Subcutaneous abdominal adipose tissue (tissue), 5 donors: Measurements from ENCODE around the gene PLK4.
"Not testable (repeated sequence)": the region's sequence is repeated elsewhere in the genome, so short reads cannot be mapped to it uniquely, and the experiment has no call there.

ENCODE experiments used
- H3K27ac ChIP-seq: one replicate; pipeline ENCODE4 v1.7.0; 2013; ENCODE audit warnings: low read depth, mild to moderate bottlenecking, inconsistent platforms, low read length, moderate library complexity
- H3K27me3 ChIP-seq, 5 donors: one replicate each; pipeline ENCODE4 v1.7.0; 2013; ENCODE audit warnings: low read length in 5 of 5, inconsistent platforms in 1 of 5; ENCODE audit not compliant: control insufficient read depth in 5 of 5, insufficient read depth in 4 of 5
- H3K36me3 ChIP-seq, 5 donors: one replicate each; pipeline ENCODE4 v1.7.0; 2013; ENCODE audit warnings: low read length in 5 of 5; ENCODE audit not compliant: control insufficient read depth in 5 of 5, insufficient read depth in 5 of 5
- H3K4me1 ChIP-seq, 5 donors: one replicate each; pipeline ENCODE4 v1.7.0; 2013; ENCODE audit warnings: low read length in 5 of 5, mild to moderate bottlenecking in 3 of 5, moderate library complexity in 1 of 5; ENCODE audit not compliant: control insufficient read depth in 5 of 5, insufficient read depth in 5 of 5
- H3K4me3 ChIP-seq, 5 donors: one replicate each; pipeline ENCODE4 v1.7.0; 2013; ENCODE audit warnings: low read length in 5 of 5, low read depth in 1 of 5
- H3K9ac ChIP-seq, 5 donors: one replicate each; pipeline ENCODE4 v1.7.0; 2013; ENCODE audit warnings: low read length in 5 of 5, mild to moderate bottlenecking in 4 of 5, moderate library complexity in 3 of 5
- H3K9me3 ChIP-seq, 5 donors: one replicate each; pipeline ENCODE4 v1.7.0; 2013; ENCODE audit warnings: low read length in 5 of 5; ENCODE audit not compliant: control insufficient read depth in 5 of 5
- donor health status: healthy.
- donor health status: healthy.
- donor health status: healthy.
- donor health status: healthy.
- donor health status: healthy.

Gene PLK4

DNA sequence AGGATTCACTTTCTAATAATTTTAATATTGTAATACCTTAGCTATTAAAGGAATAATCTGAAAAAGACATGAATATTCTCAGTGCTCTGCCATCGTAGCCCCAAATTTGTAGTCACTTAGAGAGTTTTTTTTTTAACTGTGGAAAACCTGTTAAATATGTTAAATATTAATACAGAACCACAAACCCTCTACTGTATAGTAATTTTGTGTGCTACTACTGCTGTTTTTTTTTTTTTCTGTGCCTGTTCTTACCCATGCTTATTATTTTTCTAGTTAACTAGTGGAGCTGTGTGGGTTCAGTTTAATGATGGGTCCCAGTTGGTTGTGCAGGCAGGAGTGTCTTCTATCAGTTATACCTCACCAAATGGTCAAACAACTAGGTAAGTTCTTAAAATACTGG, 15.8 kb downstream of the PLK4 start:
- no peak overlapping the region for H3K27ac ChIP-seq
- peaks cover 0 to 4% (median 0%) of the 10 kb centered on the region in 5 donors for H3K36me3 ChIP-seq
- H3K27me3 ChIP-seq = no peaks in the 10 kb centered on the region
- H3K9ac ChIP-seq = no peak overlapping the region
- H3K9me3 ChIP-seq = no peaks in the 10 kb centered on the region
- H3K4me1 ChIP-seq = no peaks in the 10 kb centered on the region
- H3K4me3 ChIP-seq = no peak overlapping the region

DNA sequence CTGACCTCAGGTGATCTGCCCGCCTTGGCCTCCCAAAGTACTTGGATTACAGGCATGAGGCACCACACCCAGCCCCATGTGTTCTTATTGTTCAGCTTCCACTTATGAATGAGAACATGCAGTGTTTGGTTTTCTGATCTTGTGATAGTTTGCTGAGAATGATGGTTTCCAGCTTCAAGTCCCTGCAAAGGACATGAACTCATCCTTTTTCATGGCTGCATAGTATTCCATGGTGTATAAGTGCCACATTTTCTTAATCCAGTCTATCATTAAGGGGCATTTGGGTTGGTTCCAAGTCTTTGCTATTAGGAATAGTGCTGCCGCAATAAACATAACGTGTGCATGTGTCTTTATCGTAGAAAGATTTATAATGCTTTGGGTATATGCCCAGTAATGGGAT, 19.0 kb downstream of the PLK4 start:
- not testable (repeated sequence) for H3K4me3 ChIP-seq, H3K36me3 ChIP-seq, H3K9ac ChIP-seq, H3K27ac ChIP-seq, H3K9me3 ChIP-seq, H3K27me3 ChIP-seq, H3K4me1 ChIP-seq

DNA sequence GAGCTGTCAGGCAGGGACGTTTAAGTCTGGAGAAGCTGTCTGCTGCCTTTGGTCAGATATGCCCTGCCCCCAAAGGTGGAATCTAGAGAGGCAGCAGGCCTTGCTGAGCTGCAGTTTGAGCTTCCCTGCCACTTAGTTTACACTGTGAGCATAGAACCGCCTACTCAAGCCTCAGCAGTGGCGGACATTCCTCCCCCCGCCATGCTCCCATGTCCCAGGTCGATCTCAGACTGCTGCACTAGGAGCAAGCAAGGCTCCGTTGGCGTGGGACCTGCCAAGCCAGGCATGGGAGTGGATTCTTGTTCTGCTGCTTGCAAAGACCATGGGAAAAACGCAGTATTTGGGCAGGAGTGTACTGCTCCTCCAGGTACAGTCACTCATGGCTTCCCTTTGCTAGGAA, 24.3 kb downstream of the PLK4 start:
- Histone ChIP-seq H3K9ac (no peak overlapping the region), H3K27ac (no peak overlapping the region), H3K27me3 (no peaks in the 10 kb centered on the region), H3K4me1 (no peaks in the 10 kb centered on the region), H3K4me3 (no peak overlapping the region), H3K36me3 (no peaks in the 10 kb centered on the region), H3K9me3 (no peaks in the 10 kb centered on the region)

DNA sequence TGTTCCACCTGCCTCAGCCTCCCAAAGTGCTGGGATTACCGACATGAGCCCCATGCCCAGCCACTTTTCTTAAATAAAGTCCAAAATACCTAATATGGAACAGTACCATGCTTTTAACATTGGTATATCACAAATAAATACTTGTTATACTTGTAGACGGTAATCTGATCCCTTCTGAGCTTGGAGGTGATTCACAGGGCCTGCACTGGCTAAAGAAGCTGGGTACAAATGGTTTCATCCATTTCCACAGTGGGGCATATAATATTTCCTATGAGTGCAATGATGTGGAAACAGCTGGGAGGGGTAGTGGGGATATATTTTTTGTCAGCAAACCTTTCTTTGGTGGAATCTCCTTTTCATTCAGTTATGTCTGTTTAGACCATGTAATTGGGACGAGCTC, 35.8 kb downstream of the PLK4 start:
- Histone ChIP-seq H3K27ac (no peak overlapping the region), H3K4me3 (no peak overlapping the region), H3K4me1 (peaks cover 0 to 5% (median 0%) of the 10 kb centered on the region in 5 donors), H3K9ac (no peak overlapping the region), H3K9me3 (no peaks in the 10 kb centered on the region), H3K36me3 (peaks cover 16 to 39% (median 23%) of the 10 kb centered on the region in 5 donors), H3K27me3 (no peaks in the 10 kb centered on the region)

DNA sequence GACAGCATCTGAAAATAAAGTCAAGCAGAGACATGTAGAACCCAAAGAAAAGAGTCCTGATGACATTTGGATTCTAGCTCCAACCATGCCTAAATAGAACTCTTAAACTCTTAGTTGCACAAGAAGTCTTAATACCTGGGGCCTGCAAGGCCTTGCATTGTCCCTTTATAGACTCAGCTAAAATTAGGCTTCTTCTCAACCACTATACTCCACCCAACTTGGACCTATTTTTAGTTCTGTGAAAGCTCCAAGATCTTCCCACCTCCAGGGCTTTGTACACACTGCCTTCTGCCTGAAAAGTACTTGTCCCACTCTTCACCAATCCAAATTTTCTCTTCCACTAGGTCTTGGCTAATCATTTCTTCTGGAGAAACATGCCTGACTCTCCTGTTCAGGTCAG, 36.5 kb downstream of the PLK4 start:
- Histone ChIP-seq H3K4me3 (no peak overlapping the region), H3K27me3 (no peaks in the 10 kb centered on the region), H3K36me3 (peaks cover 19 to 39% (median 24%) of the 10 kb centered on the region in 5 donors), H3K9ac (no peak overlapping the region), H3K27ac (no peak overlapping the region), H3K9me3 (no peaks in the 10 kb centered on the region), H3K4me1 (peaks cover 0 to 5% (median 0%) of the 10 kb centered on the region in 5 donors)

DNA sequence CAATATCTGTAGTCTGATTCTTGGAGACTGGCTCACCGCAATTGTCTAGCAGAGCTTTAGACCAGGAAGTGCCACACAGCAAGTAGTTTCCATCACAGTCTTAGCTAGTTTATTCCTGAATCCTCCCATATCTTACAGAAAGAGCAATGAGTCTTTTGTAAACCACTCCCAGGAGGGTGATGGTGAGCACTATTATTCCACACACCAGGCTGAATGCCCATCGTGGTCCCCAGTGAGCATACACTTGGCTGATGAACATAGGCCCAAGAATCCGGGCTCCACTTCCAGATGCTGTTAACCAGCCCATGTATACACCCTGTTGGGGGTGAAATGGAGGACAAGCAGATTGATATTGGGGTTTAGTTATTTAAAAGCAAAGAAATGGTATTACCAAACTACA, 39.8 kb downstream of the PLK4 start:
- Histone ChIP-seq H3K27ac (no peak overlapping the region), H3K9ac (no peak overlapping the region), H3K4me3 (no peak overlapping the region), H3K36me3 (peaks cover 19 to 39% (median 24%) of the 10 kb centered on the region in 5 donors), H3K9me3 (no peaks in the 10 kb centered on the region), H3K27me3 (no peaks in the 10 kb centered on the region), H3K4me1 (peaks cover 0 to 5% (median 0%) of the 10 kb centered on the region in 5 donors)

DNA sequence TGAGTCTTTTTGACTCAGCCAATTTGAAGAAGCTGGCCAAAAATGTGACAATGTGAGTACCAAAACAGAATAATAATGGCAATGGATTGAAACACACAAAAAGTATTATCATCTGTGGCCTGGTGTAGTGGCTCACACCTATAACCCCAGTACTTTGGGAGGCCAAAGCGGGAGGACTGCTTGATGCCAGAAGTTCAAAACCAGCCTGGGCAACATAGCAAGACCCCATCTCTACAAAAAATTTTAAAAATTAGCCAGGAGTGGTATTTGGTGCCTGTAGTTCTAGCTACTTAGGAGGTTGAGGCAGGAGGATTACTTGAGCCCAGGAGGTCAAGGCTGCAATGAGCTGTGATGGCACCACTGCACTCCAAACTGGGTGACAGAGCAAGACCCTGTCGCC, 41.5 kb downstream of the PLK4 start:
- Histone ChIP-seq H3K27ac (no peak overlapping the region), H3K9me3 (no peaks in the 10 kb centered on the region), H3K9ac (no peak overlapping the region), H3K4me1 (peaks cover 0 to 5% (median 0%) of the 10 kb centered on the region in 5 donors), H3K36me3 (peaks cover 20 to 44% (median 24%) of the 10 kb centered on the region in 5 donors), H3K27me3 (no peaks in the 10 kb centered on the region), H3K4me3 (no peak overlapping the region)

DNA sequence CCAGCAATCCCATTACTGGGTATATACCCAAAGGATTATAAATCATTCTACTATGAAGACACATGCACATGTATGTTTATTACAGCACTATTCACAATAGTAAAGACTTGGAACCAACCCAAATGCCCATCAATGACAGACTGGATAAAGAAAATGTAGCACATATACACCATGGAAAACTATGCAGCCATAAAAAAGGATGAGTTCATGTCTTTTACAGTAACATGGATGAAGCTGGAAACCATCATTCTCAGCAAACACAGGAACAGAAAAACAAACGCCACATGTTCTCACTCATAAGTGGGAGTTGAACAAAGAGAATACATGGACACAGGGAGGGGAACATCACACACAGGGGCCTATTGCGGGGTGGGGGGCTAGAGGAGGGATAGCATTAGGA, 45.0 kb downstream of the PLK4 start:
- H3K4me1 ChIP-seq, H3K9ac ChIP-seq, H3K4me3 ChIP-seq, H3K27ac ChIP-seq, H3K27me3 ChIP-seq, H3K9me3 ChIP-seq: not testable (repeated sequence)
- peaks cover 23 to 36% (median 33%) of the 10 kb centered on the region in 5 donors for H3K36me3 ChIP-seq

DNA sequence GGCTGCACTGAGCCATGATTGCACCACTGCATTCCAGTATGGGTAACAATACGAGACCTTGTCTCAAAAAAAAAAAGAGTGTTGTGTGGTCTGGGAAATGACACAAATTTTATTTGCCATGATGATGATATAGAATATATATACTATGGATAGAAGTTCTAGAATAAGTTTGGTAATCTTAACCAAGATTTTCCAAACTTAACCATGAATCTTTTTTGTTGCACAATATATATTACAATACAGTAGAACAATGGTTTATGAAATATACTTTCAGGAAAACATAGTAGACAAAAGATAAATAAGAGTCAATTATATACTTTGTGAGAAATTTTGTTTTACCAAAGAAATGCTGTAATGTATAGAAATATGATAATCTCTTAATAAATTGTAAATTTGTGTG, 49.5 kb downstream of the PLK4 start:
- no peak overlapping the region for H3K27ac ChIP-seq
- no peaks in the 10 kb centered on the region for H3K4me1 ChIP-seq
- no peaks in the 10 kb centered on the region for H3K9me3 ChIP-seq
- no peaks in the 10 kb centered on the region for H3K27me3 ChIP-seq
- H3K36me3 ChIP-seq = peaks cover 10 to 34% (median 31%) of the 10 kb centered on the region in 5 donors
- H3K4me3 ChIP-seq = no peak overlapping the region
- no peak overlapping the region for H3K9ac ChIP-seq

DNA sequence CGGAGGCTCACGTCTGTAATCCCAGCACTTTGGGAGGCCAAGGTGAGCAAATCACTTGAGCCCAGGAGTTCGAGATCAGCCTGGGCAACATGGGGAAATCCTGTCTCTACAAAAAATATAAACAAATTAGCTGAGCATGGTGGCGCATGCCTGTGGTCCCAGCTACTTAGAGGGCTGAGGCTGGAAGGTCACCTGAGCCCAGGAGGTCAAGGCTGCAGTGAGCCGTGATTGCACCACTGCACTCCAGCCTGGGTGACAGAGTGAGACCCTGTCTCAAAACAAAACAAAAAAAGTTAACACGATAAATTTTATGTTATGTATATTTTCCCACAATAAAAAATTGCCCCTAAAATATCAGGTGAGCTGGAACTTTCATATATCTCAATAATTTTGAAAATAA, 51.1 kb downstream of the PLK4 start:
- H3K9me3 ChIP-seq, H3K27ac ChIP-seq, H3K4me1 ChIP-seq, H3K9ac ChIP-seq, H3K27me3 ChIP-seq, H3K4me3 ChIP-seq: not testable (repeated sequence)
- H3K36me3 ChIP-seq = peaks cover 10 to 31% (median 24%) of the 10 kb centered on the region in 5 donors

DNA sequence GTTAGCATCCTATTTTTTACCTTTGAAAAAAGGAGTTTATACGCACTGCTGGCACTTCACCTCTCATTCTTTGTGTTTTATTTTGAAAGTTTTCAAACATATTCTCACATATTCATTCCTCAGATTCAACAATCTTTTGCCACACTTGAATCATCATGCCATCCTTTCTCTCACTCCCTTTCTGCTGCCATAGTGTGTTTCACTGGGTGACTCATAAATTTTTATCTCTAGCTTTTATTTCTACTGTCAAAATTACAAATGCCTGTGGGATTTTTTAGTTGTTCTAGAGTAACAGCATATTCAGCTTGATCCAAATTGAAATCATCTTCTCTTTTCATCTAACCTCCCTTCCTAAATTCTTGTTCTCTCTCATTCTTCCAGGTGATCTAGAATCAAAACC, 56.3 kb downstream of the PLK4 start:
- Histone ChIP-seq H3K4me1 (no peaks in the 10 kb centered on the region), H3K4me3 (no peak overlapping the region), H3K27ac (no peak overlapping the region), H3K9ac (no peak overlapping the region), H3K9me3 (no peaks in the 10 kb centered on the region), H3K27me3 (no peaks in the 10 kb centered on the region), H3K36me3 (peaks cover 4 to 12% (median 10%) of the 10 kb centered on the region in 5 donors)
